HepG2 (cell line): ENCODE data around the gene IRF2. TPM values are rescaled to one million over a fixed set of nuclear protein-coding genes. Genes with fewer than 3 reads are reported as not detected.

Experiments used
- AFF4 ChIP-seq: sonication (generic); formaldehyde crosslinking; IDR thresholded peaks from 2 replicates; pipeline ENCODE4 v1.4.0; 2020; ENCODE audit warnings: missing genetic modification reagents
- MLXIP ChIP-seq: sonication (generic); formaldehyde crosslinking; IDR thresholded peaks from 2 replicates; pipeline ENCODE4 v1.9.0; 2021; ENCODE audit warnings: missing genetic modification reagents, borderline replicate concordance
- SP1 ChIP-seq, 2 experiments: fragments of 450-650 bp in 1 of 2; sonication (generic) in 1 of 2; formaldehyde crosslinking in 1 of 2; IDR thresholded peaks; 2 replicates each; pipeline versions ENCODE4 v1.4.0 to v1.6.1; 2016 to 2020; ENCODE audit warnings: missing genetic modification reagents in 1 of 2
- SYNCRIP ChIP-seq: fragments of 200-400 bp; formaldehyde crosslinking; IDR thresholded peaks from 2 replicates; pipeline ENCODE4 v1.6.1; 2018; ENCODE audit warnings: mild to moderate bottlenecking, low read depth, low read length; ENCODE audit not compliant: insufficient read depth
- XRCC5 ChIP-seq: fragments of 200-400 bp; formaldehyde crosslinking; optimal IDR thresholded peaks from 2 replicates; pipeline ENCODE3; 2017; ENCODE audit warnings: mild to moderate bottlenecking, low read length
- ZBTB25 ChIP-seq: IDR thresholded peaks from 2 replicates; pipeline ENCODE4 v1.6.1; 2018; ENCODE audit warnings: missing genetic modification reagents
- ZC3H4 ChIP-seq: sonication (generic); formaldehyde crosslinking; IDR thresholded peaks from 2 replicates; pipeline ENCODE4 v1.4.0; 2020; ENCODE audit warnings: missing genetic modification reagents, borderline replicate concordance
- ZHX2 ChIP-seq, 2 experiments: sonication (generic) in 1 of 2; formaldehyde crosslinking in 1 of 2; IDR thresholded peaks; 2 replicates each; pipeline versions ENCODE4 v1.6.1 to v1.9.0; 2014 to 2022; ENCODE audit warnings: antibody characterized with exemption in 1 of 2, borderline replicate concordance in 1 of 2, inconsistent platforms in 1 of 2, low read depth in 1 of 2, missing genetic modification reagents in 1 of 2
- ZNF264 ChIP-seq: sonication (generic); formaldehyde crosslinking; IDR thresholded peaks from 2 replicates; pipeline ENCODE4 v1.4.0; 2020; ENCODE audit warnings: missing genetic modification reagents
- ZNF275 ChIP-seq: sonication (generic); formaldehyde crosslinking; IDR thresholded peaks from 2 replicates; pipeline ENCODE4 v1.8.0; 2022; ENCODE audit warnings: missing genetic modification reagents, mild to moderate bottlenecking, inconsistent platforms, borderline replicate concordance
- ZNF616 ChIP-seq: sonication (generic); formaldehyde crosslinking; IDR thresholded peaks from 2 replicates; pipeline ENCODE4 v1.5.0; 2020; ENCODE audit warnings: low read depth, mild to moderate bottlenecking, missing genetic modification reagents
- polyA plus RNA-seq, 8 experiments: library from polyadenylated mRNA; depleted of rRNA in 3 of 8; stranded (reverse) in 7 of 8; unstranded in 1 of 8; fragments of >200 nt; fragmentation: Illumina TruSeq in 4 of 8; extraction: Trizol in 4 of 8; gene quantifications; 2 replicates each; pipeline versions ENCODE4 v1.2.1 to v1.2.3, GENCODE V29; 2011 to 2016; ENCODE audit warnings: low read depth in 4 of 8, missing spikeins in 1 of 8, mixed read lengths in 1 of 8; ENCODE audit not compliant: insufficient read depth in 1 of 8
- total RNA-seq, 5 experiments: library from RNA; depleted of rRNA; stranded (reverse); fragments of >200 nt; fragmentation: Illumina TruSeq; extraction: Trizol; gene quantifications; 2 replicates each; pipeline ENCODE4 v1.2.3, GENCODE V29; 2016; ENCODE audit warnings: low read depth in 1 of 5

IRF2 gene
- total and polyA plus RNA-seq, 2 of the 13 experiments (the other 11 are each of a cell fraction or from before 2014, with no cell fraction given): 15.5 to 28.8 TPM

GRCh38 chr4:184464759-184465454 is 9.4 kb downstream of the IRF2 start (continued):
- TF ChIP-seq ZBTB25 (CRISPR knock-in tag): no peak
- no peak for TF ChIP-seq SP1 (IDR thresholded peaks at IDR 0.05)
- no peak for TF ChIP-seq SP1 (CRISPR knock-in tag; IDR thresholded peaks at IDR 0.05)
- TF ChIP-seq SYNCRIP: no peak
- TF ChIP-seq ZNF616 (CRISPR knock-in tag): no peak
- no peak for TF ChIP-seq ZNF264 (CRISPR knock-in tag)
- TF ChIP-seq XRCC5: no peak
- no peak for TF ChIP-seq ZHX2 (IDR thresholded peaks at IDR 0.05; ENCODE audit: low read depth)
- no peak for TF ChIP-seq ZHX2 (CRISPR knock-in tag; IDR thresholded peaks at IDR 0.05; ENCODE audit: borderline replicate concordance)
- TF ChIP-seq AFF4 (CRISPR knock-in tag): no peak
- no peak for TF ChIP-seq ZNF275
- no peak for TF ChIP-seq MLXIP
- TF ChIP-seq ZC3H4 (CRISPR knock-in tag): no peak
